Testis (tissue), 2 donors: ENCODE measurements around the gene STARD3.

ENCODE experiments used
- CTCF ChIP-seq, 3 experiments: fragments of 450-650 bp in 2 of 3; fragments of 200-600 bp in 1 of 3; sonication (generic) in 1 of 3; IDR thresholded peaks; one replicate each; pipeline ENCODE4 v1.5.1; 2016 to 2019; ENCODE audit warnings: antibody characterized with exemption in 3 of 3, mild to moderate bottlenecking in 2 of 3, moderate library complexity in 1 of 3
- POLR2A ChIP-seq: fragments of 450-650 bp; IDR thresholded peaks from one replicate; pipeline ENCODE4 v1.6.1; 2017; ENCODE audit warnings: antibody characterized with exemption, mild to moderate bottlenecking, moderate library complexity

- TF ChIP-seq CTCF (IDR thresholded peaks at IDR 0.05): no peak
- no peak for TF ChIP-seq POLR2A
These were observed 17.2 kb upstream of the STARD3 start for GRCh38 chr17:39619786-39620101.
